Nephron (organoid): ENCODE results near the gene EWSR1.

Source experiments
- H3K27ac Mint-ChIP-seq, 3 experiments: 2 replicates each; pipeline ENCODE4 v1.8.0; 2020; ENCODE audit warnings: mixed read lengths in 3 of 3, mild to moderate bottlenecking in 2 of 3, moderate library complexity in 1 of 3
- H3K27me3 Mint-ChIP-seq: 2 replicates; pipeline ENCODE4 v1.8.0; 2021; ENCODE audit warnings: low read depth, mild to moderate bottlenecking, moderate library complexity, mixed read lengths
- H3K36me3 Mint-ChIP-seq: 2 replicates; pipeline ENCODE4 v1.8.0; 2020; ENCODE audit warnings: low read depth, mixed read lengths
- H3K4me1 Mint-ChIP-seq: 2 replicates; pipeline ENCODE4 v1.8.0; 2020; ENCODE audit warnings: mixed read lengths
- H3K4me3 Mint-ChIP-seq, 3 experiments: 2 replicates each; pipeline ENCODE4 v1.8.0; 2020; ENCODE audit warnings: mild to moderate bottlenecking in 3 of 3, mixed read lengths in 3 of 3, moderate library complexity in 2 of 3
- H3K9me3 Mint-ChIP-seq: 2 replicates; pipeline ENCODE4 v1.8.0; 2020; ENCODE audit warnings: mixed read lengths
- CTCF ChIP-seq, 3 experiments: fragments of 200-600 bp; sonication (generic); IDR thresholded peaks; one replicate each; pipeline ENCODE4 v1.5.0; 2021; ENCODE audit warnings: antibody characterized with exemption in 3 of 3; ENCODE audit not compliant: unreplicated experiment in 3 of 3

Gene EWSR1

GRCh38 chr22:29330291-29330690 is 62.2 kb downstream of the EWSR1 start:
- Mint-ChIP-seq H3K4me3 (no peak overlapping the region), H3K36me3 (peaks cover 8% of the 10 kb centered on the region), H3K27ac (peak overlapping the region; percentile 61 to 73 (median 63)), H3K27me3 (no peaks in the 10 kb centered on the region), H3K9me3 (no peaks in the 10 kb centered on the region), H3K4me1 (peaks cover 27% of the 10 kb centered on the region)
- TF ChIP-seq CTCF (IDR thresholded peaks at IDR 0.05; ENCODE audit: unreplicated experiment in 3 of 3): no peak

GRCh38 chr22:29330753-29331152 is 62.7 kb downstream of the EWSR1 start:
- Mint-ChIP-seq H3K4me3 (no peak overlapping the region), H3K27me3 (no peaks in the 10 kb centered on the region), H3K36me3 (peaks cover 12% of the 10 kb centered on the region), H3K27ac (peak overlapping the region; percentile 61 to 73 (median 63)), H3K9me3 (no peaks in the 10 kb centered on the region), H3K4me1 (peaks cover 27% of the 10 kb centered on the region)
- no peak for TF ChIP-seq CTCF (IDR thresholded peaks at IDR 0.05; ENCODE audit: unreplicated experiment in 3 of 3)

GRCh38 chr22:29331213-29331612 is 63.1 kb downstream of the EWSR1 start:
- Mint-ChIP-seq H3K9me3 (no peaks in the 10 kb centered on the region), H3K27me3 (no peaks in the 10 kb centered on the region), H3K4me1 (peaks cover 27% of the 10 kb centered on the region), H3K4me3 (no peak overlapping the region), H3K27ac (peak overlapping the region in 2 of 3 experiments; percentile 61 to 73), H3K36me3 (peaks cover 16% of the 10 kb centered on the region)
- TF ChIP-seq CTCF (IDR thresholded peaks at IDR 0.05; ENCODE audit: unreplicated experiment in 3 of 3): no peak

GRCh38 chr22:29331658-29332300 is 63.7 kb downstream of the EWSR1 start:
- Mint-ChIP-seq H3K9me3 (no peaks in the 10 kb centered on the region), H3K36me3 (peaks cover 19% of the 10 kb centered on the region), H3K27me3 (no peaks in the 10 kb centered on the region), H3K4me1 (peaks cover 23% of the 10 kb centered on the region), H3K27ac (peak overlapping the region in 1 of 3 experiments; percentile 49), H3K4me3 (no peak overlapping the region)
- no peak for TF ChIP-seq CTCF (IDR thresholded peaks at IDR 0.05; ENCODE audit: unreplicated experiment in 3 of 3)

GRCh38 chr22:29332886-29333496 is 64.9 kb downstream of the EWSR1 start:
- Mint-ChIP-seq H3K27me3 (no peaks in the 10 kb centered on the region), H3K9me3 (no peaks in the 10 kb centered on the region), H3K27ac (no peak overlapping the region), H3K4me3 (no peak overlapping the region), H3K36me3 (peaks cover 26% of the 10 kb centered on the region), H3K4me1 (peaks cover 17% of the 10 kb centered on the region)
- TF ChIP-seq CTCF (IDR thresholded peaks at IDR 0.05; ENCODE audit: unreplicated experiment in 3 of 3): no peak

- Mint-ChIP-seq H3K27me3 (no peaks in the 10 kb centered on the region), H3K4me3 (no peak overlapping the region), H3K27ac (no peak overlapping the region), H3K36me3 (peaks cover 37% of the 10 kb centered on the region), H3K9me3 (no peaks in the 10 kb centered on the region), H3K4me1 (peaks cover 17% of the 10 kb centered on the region)
- no peak for TF ChIP-seq CTCF (IDR thresholded peaks at IDR 0.05; ENCODE audit: unreplicated experiment in 3 of 3)
Observed at GRCh38 chr22:29334148-29334547, 66.1 kb downstream of the EWSR1 start.
